Natural killer cell treated with Interleukin-12 subunit alpha and Interleukin-12 subunit beta and Interleukin-15 and Interleukin-18, amount 100 ng/mL, for 72 hours (primary cell): ENCODE measurements around the gene PMPCA. TPM values are rescaled to one million over a fixed set of nuclear protein-coding genes. Genes with fewer than 3 reads are reported as not detected.

ENCODE experiments used
- ATAC-seq, 2 donors: fragments of 150-1000 bp; cut with Tn5 transposase in 1 of 2; sonication (Bioruptor Pico), chemical (Tn5 transposase) in 1 of 2; 2 replicates each; pipeline ENCODE4 v1.10.0; 2021
- DNase-seq: peaks from one replicate; pipeline ENCODE4 v3.0.0; 2022; ENCODE audit warnings: low spot score
- H3K27ac Mint-ChIP-seq, 2 donors: 1 replicate in 1 of 2; 2 replicates in 1 of 2; pipeline ENCODE4 v1.8.0; 2022; ENCODE audit warnings: mixed read lengths in 2 of 2, mild to moderate bottlenecking in 1 of 2, moderate library complexity in 1 of 2
- H3K27me3 Mint-ChIP-seq, 2 donors: 1 replicate in 1 of 2; 2 replicates in 1 of 2; pipeline ENCODE4 v1.8.0; 2022; ENCODE audit warnings: mixed read lengths in 2 of 2
- H3K36me3 Mint-ChIP-seq: one replicate; pipeline ENCODE4 v1.8.0; 2022; ENCODE audit warnings: mixed read lengths
- H3K4me1 Mint-ChIP-seq, 2 donors: 1 replicate in 1 of 2; 2 replicates in 1 of 2; pipeline ENCODE4 v1.8.0; 2022; ENCODE audit warnings: low read depth in 2 of 2, mixed read lengths in 2 of 2, mild to moderate bottlenecking in 1 of 2
- H3K4me3 Mint-ChIP-seq: one replicate; pipeline ENCODE4 v1.8.0; 2022; ENCODE audit warnings: mixed read lengths
- H3K9me3 Mint-ChIP-seq: 2 replicates; pipeline ENCODE4 v1.8.0; 2022; ENCODE audit warnings: mixed read lengths
- total RNA-seq, 2 donors: library from RNA; stranded (reverse); gene quantifications; one replicate each; pipeline ENCODE4 v1.2.3, GENCODE V29; 2022

Gene PMPCA
- total RNA-seq, 2 donors from 2014 or later: 66.2 to 107 TPM

GRCh38 chr9:136447173-136447778 is 36.8 kb downstream of the PMPCA start:
- H3K4me1 Mint-ChIP-seq: peaks cover 0 to 4% of the 10 kb centered on the region in 2 donors
- H3K27ac Mint-ChIP-seq: no peak overlapping the region
- no peak for DNase-seq
- H3K9me3 Mint-ChIP-seq: no peaks in the 10 kb centered on the region
- no peak overlapping the region for H3K4me3 Mint-ChIP-seq
- H3K36me3 Mint-ChIP-seq: peaks cover 25% of the 10 kb centered on the region
- no peak for ATAC-seq
- no peaks in the 10 kb centered on the region for H3K27me3 Mint-ChIP-seq

- H3K4me1 Mint-ChIP-seq: peaks cover 0 to 7% of the 10 kb centered on the region in 2 donors
- peaks cover 25% of the 10 kb centered on the region for H3K36me3 Mint-ChIP-seq
- no peak for DNase-seq
- no peaks in the 10 kb centered on the region for H3K27me3 Mint-ChIP-seq
- no peak for ATAC-seq
- no peak overlapping the region for H3K27ac Mint-ChIP-seq
- H3K4me3 Mint-ChIP-seq: no peak overlapping the region
- H3K9me3 Mint-ChIP-seq: no peaks in the 10 kb centered on the region
These were observed 38.2 kb downstream of the PMPCA start for GRCh38 chr9:136448655-136449054.

DNA sequence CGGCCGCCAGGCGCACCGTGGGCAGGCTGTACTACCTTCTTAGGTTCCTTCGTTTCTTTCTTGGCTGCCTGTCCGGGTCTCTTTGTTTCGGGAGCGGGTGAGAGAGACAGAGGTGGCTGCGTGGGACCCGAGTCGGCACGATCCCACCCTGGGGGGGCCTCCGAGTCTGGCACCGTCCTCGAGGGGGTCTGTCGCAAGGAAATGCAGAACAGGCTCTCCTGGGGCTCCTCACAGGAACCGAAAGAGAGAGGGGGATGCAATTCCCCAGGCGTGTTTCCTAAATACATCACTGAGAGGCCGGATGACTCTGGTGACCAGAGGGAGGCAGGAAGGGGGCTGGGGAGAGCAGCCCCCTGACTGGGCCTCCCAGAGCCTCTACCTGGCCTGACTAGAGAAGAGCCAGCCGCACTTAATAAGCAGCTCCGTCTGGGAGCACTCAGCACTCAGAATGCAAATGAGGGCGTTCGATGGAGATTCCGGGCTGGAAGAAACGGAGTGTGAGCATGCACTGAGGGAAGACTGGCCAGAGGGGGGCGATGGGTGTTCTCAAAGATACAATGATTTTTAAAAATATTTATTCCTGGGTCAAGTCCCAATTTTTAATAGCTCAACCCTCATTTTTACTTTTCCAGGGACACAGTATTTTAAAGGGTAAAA is 40.9 kb downstream of the PMPCA start:
- Mint-ChIP-seq H3K9me3 (no peaks in the 10 kb centered on the region), H3K27ac (no peak overlapping the region), H3K36me3 (peaks cover 22% of the 10 kb centered on the region), H3K4me3 (no peak overlapping the region), H3K27me3 (no peaks in the 10 kb centered on the region), H3K4me1 (peaks cover 0 to 7% of the 10 kb centered on the region in 2 donors)
- ATAC-seq (no peak), DNase-seq (no peak)

- H3K9me3 Mint-ChIP-seq: no peaks in the 10 kb centered on the region
- DNase-seq (no peak), ATAC-seq (no peak)
- peaks cover 0 to 7% of the 10 kb centered on the region in 2 donors for H3K4me1 Mint-ChIP-seq
- peaks cover 9% of the 10 kb centered on the region for H3K36me3 Mint-ChIP-seq
- H3K4me3 Mint-ChIP-seq: no peak overlapping the region
- peak overlapping the region in 1 of 2 donors; percentile 36 for H3K27ac Mint-ChIP-seq
- H3K27me3 Mint-ChIP-seq: no peaks in the 10 kb centered on the region
These were observed 42.9 kb downstream of the PMPCA start for GRCh38 chr9:136453326-136453725.

GRCh38 chr9:136454026-136454796 is 43.8 kb downstream of the PMPCA start:
- ATAC-seq (no peak), DNase-seq (no peak)
- Mint-ChIP-seq H3K27me3 (no peaks in the 10 kb centered on the region), H3K4me3 (no peak overlapping the region), H3K36me3 (peaks cover 15% of the 10 kb centered on the region), H3K4me1 (peaks cover 0 to 7% of the 10 kb centered on the region in 2 donors), H3K27ac (peak overlapping the region in 1 of 2 donors; percentile 36), H3K9me3 (no peaks in the 10 kb centered on the region)

- no peak overlapping the region for H3K27ac Mint-ChIP-seq
- DNase-seq: no peak
- peak in 1 of 2 donors; percentile 17 for ATAC-seq
- H3K4me1 Mint-ChIP-seq: peaks cover 0 to 3% of the 10 kb centered on the region in 2 donors
- H3K9me3 Mint-ChIP-seq: no peaks in the 10 kb centered on the region
- no peaks in the 10 kb centered on the region for H3K27me3 Mint-ChIP-seq
- peaks cover 15% of the 10 kb centered on the region for H3K36me3 Mint-ChIP-seq
- H3K4me3 Mint-ChIP-seq: no peak overlapping the region
These were observed 44.9 kb downstream of the PMPCA start for GRCh38 chr9:136455043-136456002.

DNA sequence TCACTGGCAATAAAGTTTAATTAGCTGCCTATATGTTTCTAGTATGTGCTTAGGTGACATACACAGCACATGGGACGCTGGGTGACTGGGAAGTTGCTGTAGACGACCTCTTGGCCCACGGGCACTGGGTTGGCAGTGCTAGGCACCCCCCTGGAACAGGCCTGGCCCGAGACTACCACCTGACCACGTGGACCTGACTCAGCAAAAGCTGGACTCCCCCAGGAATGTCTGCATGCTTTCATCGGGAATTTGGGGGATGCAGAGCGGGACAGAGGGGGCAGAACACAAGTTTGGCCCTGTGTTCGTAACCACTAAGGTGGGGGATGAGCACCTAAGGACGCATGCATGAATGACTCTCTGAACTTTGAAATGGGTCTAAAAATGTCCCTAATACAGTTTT is 45.8 kb downstream of the PMPCA start:
- Mint-ChIP-seq H3K9me3 (no peaks in the 10 kb centered on the region), H3K27ac (no peak overlapping the region), H3K4me1 (peaks cover 0 to 3% of the 10 kb centered on the region in 2 donors), H3K4me3 (no peak overlapping the region), H3K27me3 (no peaks in the 10 kb centered on the region), H3K36me3 (peaks cover 15% of the 10 kb centered on the region)
- ATAC-seq (no peak), DNase-seq (no peak)

DNA sequence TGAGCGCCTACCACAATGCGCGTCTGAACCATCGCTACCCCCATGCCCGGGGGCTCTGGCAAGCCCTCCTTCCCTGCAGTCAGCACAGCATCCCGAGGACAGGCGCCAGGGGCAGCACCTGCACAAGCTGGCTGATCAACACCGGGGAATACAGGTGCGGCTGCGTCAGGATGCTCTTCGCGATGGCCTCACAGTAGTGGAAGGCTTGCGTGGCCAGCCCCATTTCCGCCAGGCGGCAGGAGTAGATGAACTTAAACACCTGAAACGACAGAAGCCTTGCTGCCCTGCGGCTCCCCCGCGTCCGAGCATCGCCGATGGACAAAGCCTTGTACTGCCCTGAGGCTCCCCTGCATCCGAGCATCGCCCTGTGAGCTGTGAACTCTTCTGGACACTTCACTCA is 46.9 kb downstream of the PMPCA start:
- H3K27me3 Mint-ChIP-seq: no peaks in the 10 kb centered on the region

GRCh38 chr9:136459425-136459824 is 49.0 kb downstream of the PMPCA start:
- Mint-ChIP-seq H3K27ac (no peak overlapping the region), H3K4me3 (no peak overlapping the region), H3K27me3 (no peaks in the 10 kb centered on the region), H3K9me3 (no peaks in the 10 kb centered on the region), H3K4me1 (no peaks in the 10 kb centered on the region), H3K36me3 (peaks cover 6% of the 10 kb centered on the region)
- no peak for ATAC-seq
- no peak for DNase-seq

More for the DNA sequence above, 46.9 kb downstream of the PMPCA start:
- no peak for ATAC-seq
- DNase-seq: no peak
- Mint-ChIP-seq H3K36me3 (peaks cover 15% of the 10 kb centered on the region), H3K4me3 (no peak overlapping the region), H3K27ac (no peak overlapping the region), H3K4me1 (peaks cover 0 to 3% of the 10 kb centered on the region in 2 donors), H3K9me3 (no peaks in the 10 kb centered on the region)

DNA sequence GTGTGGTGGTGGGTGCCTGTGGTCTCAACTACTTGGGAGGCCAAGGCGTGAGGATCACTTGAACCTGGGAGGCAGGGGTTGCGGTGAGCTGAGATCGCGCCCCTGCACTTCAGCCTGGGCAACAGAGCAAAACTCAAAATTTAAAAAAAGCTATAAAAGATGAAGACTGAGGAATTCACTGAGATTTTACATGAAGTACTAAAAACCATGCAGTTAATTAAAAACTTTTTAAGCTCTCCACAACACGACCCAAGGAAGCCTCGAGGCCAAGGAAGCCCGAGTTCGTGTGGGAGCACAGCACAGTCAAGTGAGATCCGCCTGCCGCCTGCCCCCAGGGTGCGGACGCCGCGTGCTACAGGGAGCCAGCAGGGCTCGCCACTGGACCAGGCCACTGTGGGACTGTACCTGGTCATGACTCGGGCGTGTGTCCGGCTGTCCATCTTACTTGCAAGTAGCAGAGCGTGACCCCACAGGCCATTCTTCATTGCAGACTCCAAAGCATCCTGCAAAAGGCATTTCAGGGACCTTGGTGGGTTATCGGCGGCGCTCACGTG is 50.4 kb downstream of the PMPCA start:
- no peaks in the 10 kb centered on the region for H3K9me3 Mint-ChIP-seq
- no peak overlapping the region for H3K4me3 Mint-ChIP-seq
- peaks cover 11% of the 10 kb centered on the region for H3K36me3 Mint-ChIP-seq
- H3K27me3 Mint-ChIP-seq: no peaks in the 10 kb centered on the region
- H3K4me1 Mint-ChIP-seq: peaks cover 0 to 3% of the 10 kb centered on the region in 2 donors
- DNase-seq (no peak), ATAC-seq (no peak)
- no peak overlapping the region for H3K27ac Mint-ChIP-seq

GRCh38 chr9:136462664-136463063 is 52.2 kb downstream of the PMPCA start:
- ATAC-seq: no peak
- no peak for DNase-seq
- Mint-ChIP-seq H3K4me3 (no peak overlapping the region), H3K36me3 (peaks cover 11% of the 10 kb centered on the region), H3K4me1 (peaks cover 0 to 5% of the 10 kb centered on the region in 2 donors), H3K27ac (no peak overlapping the region), H3K27me3 (no peaks in the 10 kb centered on the region), H3K9me3 (no peaks in the 10 kb centered on the region)

DNA sequence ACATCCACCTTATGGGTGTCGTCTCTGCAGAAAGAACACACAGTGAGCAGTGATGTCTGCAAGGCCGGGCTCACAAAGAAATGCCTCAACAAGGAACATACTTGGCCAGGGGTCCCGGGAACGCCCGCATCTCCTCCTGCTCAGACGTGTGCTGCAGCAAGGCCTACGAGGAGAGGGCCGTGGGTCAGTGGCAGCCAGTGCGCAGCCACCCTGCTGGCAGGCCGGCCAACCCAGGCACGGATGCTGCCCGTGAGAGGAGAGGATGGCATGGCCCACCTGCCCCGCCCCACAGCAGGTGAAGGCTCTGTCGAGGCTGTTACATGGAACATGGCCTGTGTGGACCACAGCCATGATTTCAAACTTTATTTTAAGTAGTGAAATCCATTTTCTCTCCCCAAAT is 53.1 kb downstream of the PMPCA start:
- H3K4me3 Mint-ChIP-seq: no peak overlapping the region
- DNase-seq: no peak
- no peak for ATAC-seq
- no peaks in the 10 kb centered on the region for H3K27me3 Mint-ChIP-seq
- peaks cover 11% of the 10 kb centered on the region for H3K36me3 Mint-ChIP-seq
- no peak overlapping the region for H3K27ac Mint-ChIP-seq
- no peaks in the 10 kb centered on the region for H3K9me3 Mint-ChIP-seq
- peaks cover 0 to 5% of the 10 kb centered on the region in 2 donors for H3K4me1 Mint-ChIP-seq

DNA sequence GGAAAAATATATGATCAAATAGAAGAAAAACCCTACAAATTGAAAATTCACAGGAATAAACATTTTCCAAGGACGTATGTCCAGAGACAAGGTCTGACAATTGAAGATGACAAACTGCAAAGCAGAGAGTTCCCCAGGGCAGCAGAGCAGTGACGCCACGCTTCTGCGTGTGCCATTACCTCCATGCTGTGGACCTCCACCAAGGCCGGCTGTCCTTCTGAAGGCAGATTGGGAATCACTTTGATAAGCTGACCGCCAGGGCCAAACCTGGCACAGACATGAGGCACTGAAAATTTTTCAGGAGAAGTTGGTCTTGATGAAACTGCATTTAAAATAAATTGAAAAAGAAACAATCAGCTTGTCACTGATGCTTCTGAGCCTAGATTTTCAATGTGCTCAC is 53.8 kb downstream of the PMPCA start:
- no peak for DNase-seq
- H3K4me1 Mint-ChIP-seq: peaks cover 0 to 5% of the 10 kb centered on the region in 2 donors
- no peak overlapping the region for H3K4me3 Mint-ChIP-seq
- H3K36me3 Mint-ChIP-seq: peaks cover 6% of the 10 kb centered on the region
- H3K9me3 Mint-ChIP-seq: no peaks in the 10 kb centered on the region
- no peaks in the 10 kb centered on the region for H3K27me3 Mint-ChIP-seq
- no peak for ATAC-seq
- no peak overlapping the region for H3K27ac Mint-ChIP-seq
